HepG2 (cell line): Measurements from ENCODE around the gene TJAP1. TPM values are rescaled to one million over a fixed set of nuclear protein-coding genes. Genes with fewer than 3 reads are reported as not detected.

Experiments used
- ATF7 ChIP-seq, 2 experiments: fragments of 450-650 bp in 1 of 2; sonication (generic) in 1 of 2; formaldehyde crosslinking in 1 of 2; IDR thresholded peaks; 2 replicates each; pipeline versions ENCODE4 v1.4.0 to v1.6.1; 2016 to 2020; ENCODE audit warnings: antibody characterized with exemption in 1 of 2, mild to moderate bottlenecking in 1 of 2, missing genetic modification reagents in 1 of 2
- CEBPZ ChIP-seq: IDR thresholded peaks from 2 replicates; pipeline ENCODE4 v1.6.1; 2012; ENCODE audit warnings: low read length, improper control_type of control experiment
- IKZF4 ChIP-seq: sonication (generic); formaldehyde crosslinking; IDR thresholded peaks from 2 replicates; pipeline ENCODE4 v1.5.1; 2020; ENCODE audit warnings: borderline replicate concordance, mild to moderate bottlenecking, low read depth, missing genetic modification reagents; ENCODE audit errors: not compliant biosample characterization
- MAFG ChIP-seq: sonication (generic); formaldehyde crosslinking; IDR thresholded peaks from 2 replicates; pipeline ENCODE4 v1.5.1; 2020; ENCODE audit warnings: mild to moderate bottlenecking, missing genetic modification reagents
- NKX3-1 ChIP-seq: sonication (generic); formaldehyde crosslinking; IDR thresholded peaks from 2 replicates; pipeline ENCODE4 v1.5.0; 2020; ENCODE audit warnings: missing genetic modification reagents
- NR3C1 ChIP-seq: sonication (generic); formaldehyde crosslinking; IDR thresholded peaks from 2 replicates; pipeline ENCODE4 v1.4.0; 2020; ENCODE audit warnings: missing genetic modification reagents
- PAF1 ChIP-seq: IDR thresholded peaks from 2 replicates; pipeline ENCODE4 v1.6.1; 2016; ENCODE audit warnings: missing genetic modification reagents, missing compliant biosample characterization
- TFAP4 ChIP-seq: sonication (generic); IDR thresholded peaks from 2 replicates; pipeline ENCODE4 v1.6.1; 2016; ENCODE audit warnings: low read depth, borderline replicate concordance
- ZGPAT ChIP-seq: IDR thresholded peaks from 2 replicates; pipeline ENCODE4 v1.6.1; 2016; ENCODE audit warnings: mild to moderate bottlenecking
- ZNF121 ChIP-seq: sonication (generic); formaldehyde crosslinking; IDR thresholded peaks from 2 replicates; pipeline ENCODE4 v1.5.0; 2020; ENCODE audit warnings: mild to moderate bottlenecking, missing genetic modification reagents
- ZNF276 ChIP-seq: sonication (generic); formaldehyde crosslinking; IDR thresholded peaks from 2 replicates; pipeline ENCODE4 v1.4.0; 2020; ENCODE audit warnings: mild to moderate bottlenecking, low read depth, missing genetic modification reagents
- ZNF33A ChIP-seq: sonication (generic); formaldehyde crosslinking; IDR thresholded peaks from 2 replicates; pipeline ENCODE4 v1.5.1; 2020; ENCODE audit warnings: missing genetic modification reagents, mild to moderate bottlenecking, moderate library complexity, borderline replicate concordance
- ZNF367 ChIP-seq: sonication (generic); formaldehyde crosslinking; IDR thresholded peaks from 2 replicates; pipeline ENCODE4 v1.4.0; 2020; ENCODE audit warnings: missing genetic modification reagents, borderline replicate concordance
- ZNF569 ChIP-seq: sonication (generic); formaldehyde crosslinking; IDR thresholded peaks from 2 replicates; pipeline ENCODE4 v1.5.0; 2020; ENCODE audit warnings: mild to moderate bottlenecking, missing genetic modification reagents, moderate library complexity, borderline replicate concordance
- ZNF781 ChIP-seq: sonication (generic); formaldehyde crosslinking; IDR thresholded peaks from 2 replicates; pipeline ENCODE4 v1.5.1; 2020; ENCODE audit warnings: borderline replicate concordance, mild to moderate bottlenecking, missing genetic modification reagents; ENCODE audit errors: not compliant biosample characterization
- ZNF879 ChIP-seq: sonication (generic); formaldehyde crosslinking; IDR thresholded peaks from 2 replicates; pipeline ENCODE4 v1.8.1; 2023; ENCODE audit warnings: missing genetic modification reagents
- polyA plus RNA-seq, 8 experiments: library from polyadenylated mRNA; depleted of rRNA in 3 of 8; stranded (reverse) in 7 of 8; unstranded in 1 of 8; fragments of >200 nt; fragmentation: Illumina TruSeq in 4 of 8; extraction: Trizol in 4 of 8; gene quantifications; 2 replicates each; pipeline versions ENCODE4 v1.2.1 to v1.2.3, GENCODE V29; 2011 to 2016; ENCODE audit warnings: low read depth in 4 of 8, missing spikeins in 1 of 8, mixed read lengths in 1 of 8; ENCODE audit not compliant: insufficient read depth in 1 of 8
- total RNA-seq, 5 experiments: library from RNA; depleted of rRNA; stranded (reverse); fragments of >200 nt; fragmentation: Illumina TruSeq; extraction: Trizol; gene quantifications; 2 replicates each; pipeline ENCODE4 v1.2.3, GENCODE V29; 2016; ENCODE audit warnings: low read depth in 1 of 5
- TF ChIP-seq, protein P1 (sequence below): sonication (generic); formaldehyde crosslinking; conservative IDR thresholded peaks from 2 replicates; pipeline ENCODE4 v1.8.0; 2022; ENCODE audit warnings: missing genetic modification reagents

TJAP1 gene
- total and polyA plus RNA-seq, 2 of the 13 experiments (the other 11 are each of a cell fraction or from before 2014, with no cell fraction given), result 15.7 to 41.6 TPM

DNA sequence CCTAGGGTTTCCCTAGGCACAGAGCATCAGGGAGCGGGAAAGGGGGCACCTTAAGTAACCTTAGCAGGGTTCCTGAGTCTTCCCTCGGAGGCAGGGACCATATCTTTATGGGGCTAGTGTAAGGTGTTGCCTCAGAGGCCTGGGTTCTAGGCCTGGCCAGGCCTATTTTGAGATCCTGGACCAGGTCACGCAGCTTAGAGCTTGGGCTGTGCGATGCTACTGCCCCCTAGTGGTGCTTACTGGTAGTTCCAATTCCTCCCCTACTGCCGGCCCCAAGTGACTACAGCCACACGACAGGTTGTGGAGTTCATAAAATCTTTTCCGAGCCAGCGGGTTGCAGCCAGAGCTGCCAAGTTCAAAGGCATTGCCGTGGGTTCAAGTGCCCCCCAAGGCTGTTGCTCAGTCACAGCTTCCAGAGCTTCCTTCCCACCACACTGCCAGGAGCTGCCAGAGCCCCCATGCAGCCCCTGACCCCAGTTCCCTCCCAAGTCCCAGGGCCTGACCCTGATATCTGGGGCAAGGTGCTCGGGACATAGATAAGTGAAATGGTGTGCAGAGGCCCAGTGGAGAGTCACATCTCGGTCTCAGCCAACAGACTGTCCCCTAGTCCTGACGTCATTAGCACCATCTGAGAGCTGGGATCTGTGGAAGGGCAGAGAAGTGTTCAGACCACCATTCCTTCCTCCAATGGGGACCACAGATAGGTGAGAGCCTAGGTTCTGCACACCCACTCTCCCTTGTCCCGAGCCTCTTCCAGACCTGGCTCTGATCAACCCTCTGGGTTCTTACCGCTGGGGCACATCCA is 29.5 kb downstream of the TJAP1 start (continued):
- TF ChIP-seq CEBPZ (no peak), NR3C1 (CRISPR knock-in tag) (no peak), ZNF781 (CRISPR knock-in tag) (peak; percentile 36), ZNF33A (CRISPR knock-in tag) (no peak), ZNF276 (CRISPR knock-in tag) (no peak), ATF7 (IDR thresholded peaks at IDR 0.05) (no peak), ATF7 (CRISPR knock-in tag; IDR thresholded peaks at IDR 0.05) (no peak), NKX3-1 (no peak), ZNF367 (CRISPR knock-in tag) (no peak), ZGPAT (CRISPR knock-in tag) (peak; percentile 76), IKZF4 (no peak), ZNF121 (CRISPR knock-in tag) (no peak), PAF1 (CRISPR knock-in tag) (peak; percentile 45; the same call in 1 of the 2 replicates), MAFG (CRISPR knock-in tag) (no peak), TFAP4 (no peak), ZNF569 (no peak), ZNF879 (CRISPR knock-in tag) (no peak)
- TF ChIP-seq, protein P1, sequence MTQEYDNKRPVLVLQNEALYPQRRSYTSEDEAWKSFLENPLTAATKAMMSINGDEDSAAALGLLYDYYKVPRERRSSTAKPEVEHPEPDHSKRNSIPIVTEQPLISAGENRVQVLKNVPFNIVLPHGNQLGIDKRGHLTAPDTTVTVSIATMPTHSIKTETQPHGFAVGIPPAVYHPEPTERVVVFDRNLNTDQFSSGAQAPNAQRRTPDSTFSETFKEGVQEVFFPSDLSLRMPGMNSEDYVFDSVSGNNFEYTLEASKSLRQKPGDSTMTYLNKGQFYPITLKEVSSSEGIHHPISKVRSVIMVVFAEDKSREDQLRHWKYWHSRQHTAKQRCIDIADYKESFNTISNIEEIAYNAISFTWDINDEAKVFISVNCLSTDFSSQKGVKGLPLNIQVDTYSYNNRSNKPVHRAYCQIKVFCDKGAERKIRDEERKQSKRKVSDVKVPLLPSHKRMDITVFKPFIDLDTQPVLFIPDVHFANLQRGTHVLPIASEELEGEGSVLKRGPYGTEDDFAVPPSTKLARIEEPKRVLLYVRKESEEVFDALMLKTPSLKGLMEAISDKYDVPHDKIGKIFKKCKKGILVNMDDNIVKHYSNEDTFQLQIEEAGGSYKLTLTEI, result no peak
